ENCODE data around the gene SMIM41. TPM values are rescaled to one million over a fixed set of nuclear protein-coding genes. Genes with fewer than 3 reads are reported as not detected.
"Not testable (repeated sequence)": the region's sequence is repeated elsewhere in the genome, so short reads cannot be mapped to it uniquely, and the experiment has no call there.

Gene SMIM41
- total RNA-seq, 1 donor from 2014 or later: not detected

- DNase-seq (ENCODE audit: extremely low read depth, low read depth, low spot score): no peak
Measured at GRCh38 chr12:52084491-52085231, 5.2 kb downstream of the SMIM41 start.

DNA sequence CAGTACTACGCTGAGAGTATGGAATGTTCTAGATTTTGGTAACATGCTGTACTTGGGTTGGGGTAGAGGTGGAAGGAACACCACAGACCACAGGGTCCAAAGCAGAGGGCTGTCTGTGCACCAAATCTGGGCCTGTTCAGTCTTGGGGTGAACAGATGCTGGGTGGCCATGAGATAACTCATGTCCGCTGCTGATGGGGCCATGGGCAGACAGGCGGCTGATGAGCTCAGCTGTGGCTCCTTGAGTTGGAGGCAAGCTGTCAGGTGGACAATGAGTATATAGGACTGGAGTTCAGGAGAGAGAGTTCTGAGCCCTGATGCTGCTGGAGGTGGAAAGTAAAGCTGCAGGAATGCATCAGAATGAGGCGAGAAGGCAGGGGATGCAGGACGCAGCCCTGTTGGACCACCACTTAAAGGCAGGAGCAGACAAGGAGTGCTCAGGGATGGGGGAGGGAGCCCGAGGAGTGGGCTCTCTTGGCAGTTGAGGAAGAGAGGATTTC, 6.2 kb downstream of the SMIM41 start:
- no peak for DNase-seq (ENCODE audit: extremely low read depth, low read depth, low spot score)

GRCh38 chr12:52086366-52086765, 6.9 kb downstream of the SMIM41 start:
- no peak for DNase-seq (ENCODE audit: extremely low read depth, low read depth, low spot score)

DNA sequence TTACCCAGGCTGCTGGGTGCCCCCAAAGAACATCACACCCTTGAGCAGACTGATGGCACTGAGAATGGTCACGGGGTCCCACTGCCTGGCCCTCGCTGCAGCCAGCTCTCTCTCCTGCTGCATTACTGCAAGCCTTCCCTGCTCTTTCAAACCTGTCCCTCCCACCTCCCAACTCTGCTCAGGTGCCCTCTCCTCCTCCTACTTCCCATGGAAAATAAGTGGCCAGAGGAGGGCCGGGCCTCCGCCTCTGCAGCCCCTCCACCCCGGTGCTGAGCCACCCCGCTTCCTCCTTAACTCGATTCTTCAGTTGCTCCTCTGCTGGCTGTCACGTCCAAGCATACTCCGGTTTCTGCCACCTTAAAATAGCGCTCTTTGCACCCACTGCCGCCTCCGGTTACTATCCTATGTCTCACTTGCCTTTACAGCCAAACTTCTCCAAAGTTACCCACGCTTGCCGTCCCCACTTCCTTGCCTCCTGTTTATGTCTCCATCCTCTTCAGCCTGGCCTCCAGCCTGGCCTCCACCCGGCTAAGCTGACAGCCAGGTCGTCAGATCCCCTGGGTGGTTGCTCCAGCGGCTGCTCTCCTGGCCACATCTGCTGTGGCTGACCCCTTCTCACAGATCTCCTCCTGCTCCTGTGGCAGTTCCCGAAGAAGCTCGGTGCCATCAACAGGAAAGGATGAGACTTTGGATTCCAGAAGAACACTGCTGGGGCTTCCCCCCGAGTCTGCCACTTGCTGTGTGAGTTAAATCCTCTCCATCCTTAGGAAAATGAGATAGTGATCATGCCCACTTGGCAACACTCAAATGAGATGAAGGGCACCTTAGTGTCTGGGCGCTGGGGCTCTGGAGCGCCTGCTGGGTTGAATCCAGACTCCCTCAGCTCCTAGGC, 7.7 kb downstream of the SMIM41 start:
- no peak for DNase-seq (ENCODE audit: extremely low read depth, low read depth, low spot score)

DNA sequence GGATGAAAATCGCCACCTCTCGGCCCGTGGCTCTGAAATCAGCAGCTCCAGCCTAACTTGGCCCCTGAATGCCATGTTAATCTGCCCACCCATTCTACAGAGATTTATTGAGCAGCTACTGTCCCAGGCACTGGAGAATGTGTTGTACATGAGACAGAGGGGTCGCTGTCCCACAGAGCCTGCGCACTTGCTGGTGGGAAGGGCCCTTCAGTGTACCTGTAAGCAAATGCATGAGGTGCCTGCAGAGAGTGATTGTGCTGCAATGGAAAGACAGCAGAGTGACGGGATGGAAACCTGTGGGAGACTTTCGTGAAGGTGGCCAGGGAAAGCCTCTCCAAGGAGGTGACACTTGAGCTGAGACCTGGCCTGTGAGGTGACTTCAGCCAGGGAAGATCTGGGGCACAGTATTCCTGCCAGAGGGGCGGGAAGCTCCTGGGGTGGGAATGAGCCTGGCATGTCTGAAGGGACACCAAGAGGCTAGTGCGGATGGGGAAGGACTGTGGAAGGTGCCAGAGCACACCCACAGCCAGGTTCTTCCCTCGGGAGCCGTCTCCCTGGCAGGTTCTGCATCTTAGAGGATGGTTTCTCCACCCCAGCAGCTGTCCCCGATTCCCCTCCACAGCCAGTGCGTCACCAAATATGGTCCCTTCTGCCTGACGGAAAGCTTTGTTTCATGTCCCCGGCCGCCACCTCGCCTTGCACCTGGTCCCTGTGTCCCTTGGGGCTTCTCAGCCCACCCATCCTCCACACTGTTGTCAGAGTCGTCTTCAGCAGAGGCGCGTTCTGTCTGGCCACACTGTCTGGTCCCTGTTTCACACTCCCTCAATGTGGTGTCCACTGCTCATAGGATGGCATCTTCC, 8.7 kb downstream of the SMIM41 start:
- no peak for DNase-seq (ENCODE audit: extremely low read depth, low read depth, low spot score)

DNA sequence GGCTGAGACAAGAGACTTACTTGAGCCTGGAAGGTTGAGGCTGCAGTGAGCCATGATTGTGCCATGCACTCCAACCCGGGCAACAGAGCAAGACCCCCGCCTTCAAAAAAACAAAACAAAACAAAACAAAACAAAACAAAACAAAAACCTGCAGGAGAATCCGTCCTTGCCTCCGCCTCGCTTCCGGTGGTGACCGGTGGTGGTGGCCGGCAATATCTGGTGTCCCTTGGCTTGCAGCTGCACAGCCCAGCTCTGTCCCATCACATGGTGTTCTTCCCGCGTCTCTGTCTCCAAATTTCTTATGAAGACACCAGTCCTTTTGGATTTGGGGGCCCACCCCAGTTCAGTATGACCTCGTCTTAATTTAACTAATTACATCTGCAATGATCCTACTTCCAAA, 10.0 kb downstream of the SMIM41 start:
- no peak for DNase-seq (ENCODE audit: extremely low read depth, low read depth, low spot score)

DNA sequence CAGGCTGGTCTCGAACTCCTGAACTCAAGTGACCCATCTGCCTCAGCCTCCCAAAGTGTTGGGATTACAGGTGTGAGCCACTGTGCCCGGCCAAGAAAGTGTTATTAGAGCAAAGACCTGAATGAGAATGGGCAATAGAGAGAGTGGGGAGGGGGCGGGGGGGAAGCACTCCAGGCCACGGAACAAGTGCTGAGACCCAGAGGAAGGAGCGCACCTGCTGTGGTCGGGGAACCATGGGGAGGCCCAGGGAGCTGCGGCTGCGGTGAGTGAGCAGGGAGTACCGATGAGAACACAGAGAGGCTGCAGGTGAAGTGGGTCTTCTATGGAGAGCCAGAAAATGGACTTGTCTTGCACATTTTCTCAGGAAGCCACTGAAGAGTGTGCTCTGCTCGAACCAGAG, 10.8 kb downstream of the SMIM41 start:
- DNase-seq (ENCODE audit: extremely low read depth, low read depth, low spot score): no peak

DNA sequence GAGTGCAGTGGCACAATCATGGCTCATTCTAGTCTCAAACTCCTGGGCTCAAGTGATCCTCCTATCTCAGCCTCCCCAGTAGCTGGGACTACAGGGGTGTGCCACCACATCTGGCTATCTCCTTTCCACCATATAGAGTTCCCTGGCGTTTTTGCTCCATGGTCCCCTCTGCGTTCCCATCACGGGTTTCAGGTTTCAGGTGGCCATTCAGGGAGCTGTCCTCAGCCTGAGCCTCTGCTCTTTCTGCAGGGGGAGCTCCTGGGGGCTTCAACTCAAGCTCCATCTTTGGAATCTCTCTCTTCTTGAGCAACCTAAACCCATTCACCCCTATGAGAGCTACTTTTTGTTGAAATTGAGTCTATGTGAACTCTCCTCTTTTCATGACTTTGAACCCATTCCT, 11.6 kb downstream of the SMIM41 start:
- no peak for DNase-seq (ENCODE audit: extremely low read depth, low read depth, low spot score)

DNA sequence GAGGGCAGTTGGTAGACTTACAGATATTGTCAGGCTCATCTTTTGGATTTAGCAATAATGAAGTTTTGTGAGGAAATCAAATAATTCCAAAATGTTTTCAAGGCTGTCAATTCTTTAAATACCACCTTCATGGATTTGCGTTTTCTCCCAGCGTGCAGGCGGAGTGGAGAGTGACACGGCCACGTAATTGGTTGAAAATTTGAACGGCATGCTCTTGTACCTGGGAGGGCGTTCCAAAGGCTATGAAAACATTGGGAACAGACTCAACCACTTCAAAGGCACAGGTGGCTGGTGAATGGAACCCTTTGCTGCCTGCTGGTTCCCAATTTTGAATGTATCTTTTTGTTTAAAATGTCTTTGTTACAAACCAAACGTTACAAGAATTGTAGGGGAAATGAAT, 12.4 kb downstream of the SMIM41 start:
- no peak for DNase-seq (ENCODE audit: extremely low read depth, low read depth, low spot score)

DNA sequence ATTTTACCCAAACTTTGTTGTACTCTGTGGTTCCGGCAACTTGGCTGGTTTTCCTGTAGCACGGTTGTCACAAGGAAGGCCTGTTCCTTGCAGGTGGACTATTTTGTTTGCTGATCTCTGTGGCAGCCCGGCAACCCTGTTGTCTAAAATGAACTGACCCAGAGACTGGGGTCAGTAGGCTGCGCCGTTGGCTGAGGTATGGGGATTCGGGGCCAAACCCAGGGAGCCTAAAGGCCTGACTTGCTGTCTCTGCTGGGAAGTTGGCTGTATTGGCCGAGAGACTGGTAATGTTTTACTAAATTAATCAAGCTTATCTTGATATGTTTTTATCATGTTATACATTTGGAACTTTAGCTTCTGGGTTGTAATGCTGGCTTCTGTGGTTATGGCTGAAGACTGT, 13.8 kb downstream of the SMIM41 start:
- DNase-seq (ENCODE audit: extremely low read depth, low read depth, low spot score): no peak

- DNase-seq (ENCODE audit: extremely low read depth, low read depth, low spot score): no peak
Measured at GRCh38 chr12:52096332-52097044, 17.0 kb downstream of the SMIM41 start.

DNA sequence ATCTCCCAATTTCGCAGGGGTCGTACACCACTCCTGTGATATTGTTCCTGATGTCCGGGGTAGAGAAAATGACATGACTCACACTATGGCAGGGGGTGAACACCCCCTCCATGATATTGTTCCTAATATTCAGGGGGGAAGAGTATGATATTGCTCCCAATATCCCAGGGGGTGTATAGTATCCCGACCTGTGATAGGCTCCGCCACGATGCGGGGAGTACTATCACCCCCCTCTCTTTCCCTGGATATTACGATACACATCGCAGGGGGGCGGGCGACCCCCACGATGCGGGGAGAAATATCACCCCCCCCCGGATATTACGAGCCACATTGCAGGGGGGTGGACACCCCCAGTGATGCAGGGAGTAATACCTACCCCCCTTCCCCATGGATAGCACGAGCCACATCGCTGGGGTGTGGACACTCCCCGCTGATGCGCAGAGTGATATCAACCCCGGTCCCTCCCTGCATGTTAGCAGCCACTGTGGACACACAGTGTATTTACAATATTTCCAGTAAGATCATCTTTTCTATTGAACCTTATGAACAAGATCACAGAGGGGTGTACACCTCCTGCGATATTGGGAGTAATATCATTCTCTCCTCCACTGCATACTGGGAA, 17.7 kb downstream of the SMIM41 start:
- no peak for DNase-seq (ENCODE audit: extremely low read depth, low read depth, low spot score)

GRCh38 chr12:52104431-52105089, 25.1 kb downstream of the SMIM41 start:
- DNase-seq (ENCODE audit: extremely low read depth, low read depth, low spot score): not testable (repeated sequence)

- DNase-seq (ENCODE audit: extremely low read depth, low read depth, low spot score): not testable (repeated sequence)
Measured at GRCh38 chr12:52116222-52117125, 37.0 kb downstream of the SMIM41 start.

DNA sequence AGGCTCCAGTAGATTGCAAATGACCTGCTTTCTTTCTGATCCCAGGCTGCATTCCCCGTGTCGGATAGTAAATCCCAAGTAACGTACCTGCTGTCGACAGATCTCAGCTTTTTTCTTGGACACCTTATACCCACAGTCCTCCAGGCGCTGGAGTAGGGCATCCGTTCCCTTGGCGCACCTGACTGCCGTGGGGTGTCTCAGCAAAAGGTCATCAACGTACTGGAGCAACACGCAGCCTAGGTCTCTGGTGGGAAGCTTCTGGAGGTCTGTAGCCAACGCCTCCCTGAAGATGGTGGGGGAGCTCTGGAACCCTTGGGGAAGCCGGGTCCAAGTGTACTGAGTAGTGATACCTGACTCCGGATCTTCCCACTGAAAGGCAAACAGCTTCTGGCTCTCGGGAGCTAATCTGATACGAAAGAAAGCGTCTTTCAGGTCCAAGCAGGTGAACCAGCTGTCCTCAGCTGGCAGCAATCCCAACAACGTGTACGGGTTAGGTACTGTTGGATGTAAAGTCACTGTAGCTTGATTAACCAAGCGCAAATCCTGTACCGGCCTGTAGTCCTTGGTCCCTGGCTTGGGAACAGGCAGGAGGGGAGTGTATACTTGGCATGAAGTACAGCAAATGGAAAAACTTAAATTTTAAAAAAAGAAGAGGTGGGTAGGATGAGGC, 38.4 kb downstream of the SMIM41 start:
- not testable (repeated sequence) for DNase-seq (ENCODE audit: extremely low read depth, low read depth, low spot score)

DNA sequence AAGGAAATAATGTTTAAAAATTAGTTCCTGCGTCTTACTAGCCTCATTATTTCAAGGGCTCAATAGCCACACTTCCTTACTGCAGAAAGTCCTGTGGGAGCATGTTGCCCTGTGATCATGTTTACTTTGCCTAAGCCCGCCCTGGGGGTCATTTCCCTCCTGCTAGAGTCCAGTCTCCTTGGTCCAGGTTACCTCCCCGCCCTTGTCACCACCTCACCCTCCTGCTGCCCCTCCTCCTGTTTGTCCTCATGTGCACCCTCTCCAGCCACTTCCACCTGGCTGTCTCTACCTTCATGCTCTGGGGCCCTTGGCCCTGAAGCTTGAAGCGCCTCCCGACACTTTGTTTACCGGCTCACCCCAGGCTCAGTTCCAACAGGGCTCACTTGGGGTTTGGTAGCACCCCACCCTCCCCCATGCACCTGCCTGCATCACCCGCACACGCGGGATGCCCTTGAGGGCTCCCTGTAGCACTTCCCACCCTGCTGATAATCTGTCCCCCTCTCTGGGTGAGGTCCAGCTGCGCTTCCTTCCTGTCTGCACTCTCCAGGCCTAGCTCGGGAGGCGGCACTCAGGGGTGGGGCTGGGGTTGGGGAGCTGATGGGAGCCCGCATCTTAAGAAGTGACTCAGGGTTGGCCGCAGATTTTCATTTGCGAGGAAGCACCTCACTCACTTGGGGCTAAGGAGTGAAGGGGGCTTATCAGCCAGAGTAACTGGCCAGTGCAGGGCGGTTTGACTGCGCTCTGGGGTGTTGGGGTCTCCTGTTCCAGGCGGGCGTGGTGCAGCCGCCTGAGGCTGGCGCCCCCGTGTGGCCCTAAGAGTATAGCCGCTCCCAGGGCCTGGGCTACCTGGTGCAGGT, 40.1 kb downstream of the SMIM41 start:
- no peak for DNase-seq (ENCODE audit: extremely low read depth, low read depth, low spot score)

Data from glomerular endothelial cell (primary cell).